RWPE2 (cell line): Measurements from ENCODE around the gene ZFP57.
A peak's percentile ranks its signal among the peaks of the same experiment; 100 is the strongest.

Experiments used
- ATAC-seq: fragments of 200-7000 bp; cut with Tn5 transposase; 3 replicates; pipeline ENCODE4 v1.9.1; 2021; ENCODE audit warnings: low read depth
- DNase-seq: peaks from one replicate; pipeline ENCODE4 v3.0.0-alpha.2; 2020; ENCODE audit warnings: low spot score
- H3K27ac ChIP-seq: fragments of 450-650 bp; 2 replicates; pipeline ENCODE4 v1.5.1; 2017; ENCODE audit warnings: mild to moderate bottlenecking; ENCODE audit not compliant: poor library complexity, severe bottlenecking
- H3K27me3 ChIP-seq: fragments of 250-450 bp; sonication (Bioruptor Pico); 2 replicates; pipeline ENCODE4 v1.5.1; 2021; ENCODE audit warnings: mild to moderate bottlenecking, moderate library complexity; ENCODE audit not compliant: insufficient read depth, poor library complexity, severe bottlenecking
- H3K36me3 ChIP-seq: fragments of 250-450 bp; sonication (Bioruptor Pico); 2 replicates; pipeline ENCODE4 v1.5.1; 2020; ENCODE audit warnings: low read depth, mild to moderate bottlenecking, moderate library complexity
- H3K4me1 ChIP-seq: fragments of 250-450 bp; sonication (Bioruptor Pico); 2 replicates; pipeline ENCODE4 v1.5.1; 2021; ENCODE audit warnings: mild to moderate bottlenecking, moderate library complexity; ENCODE audit not compliant: insufficient read depth, poor library complexity, severe bottlenecking
- H3K4me3 ChIP-seq: fragments of 250-450 bp; sonication (Bioruptor Pico); 2 replicates; pipeline ENCODE4 v1.5.1; 2021; ENCODE audit warnings: mild to moderate bottlenecking, moderate library complexity; ENCODE audit not compliant: severe bottlenecking
- H3K9me3 ChIP-seq: fragments of 250-450 bp; sonication (Bioruptor Pico); 2 replicates; pipeline ENCODE4 v1.5.1; 2021; ENCODE audit warnings: mild to moderate bottlenecking, moderate library complexity; ENCODE audit not compliant: severe bottlenecking
- TF ChIP-seq, protein P1 (sequence below): fragments of 450-650 bp; IDR thresholded peaks from one replicate; pipeline ENCODE4 v1.5.1; 2017; ENCODE audit warnings: mild to moderate bottlenecking, moderate library complexity; ENCODE audit not compliant: poor library complexity, severe bottlenecking

ZFP57 gene

GRCh38 chr6:29641430-29642148, 39.4 kb downstream of the ZFP57 start:
- Histone ChIP-seq H3K27ac (no peak overlapping the region), H3K4me1 (peaks cover 4% of the 10 kb centered on the region), H3K27me3 (no peaks in the 10 kb centered on the region), H3K9me3 (no peaks in the 10 kb centered on the region), H3K4me3 (no peak overlapping the region), H3K36me3 (no peaks in the 10 kb centered on the region)
- peak; percentile 38; the same call in 1 of the 3 replicates for ATAC-seq
- TF ChIP-seq, protein P1, sequence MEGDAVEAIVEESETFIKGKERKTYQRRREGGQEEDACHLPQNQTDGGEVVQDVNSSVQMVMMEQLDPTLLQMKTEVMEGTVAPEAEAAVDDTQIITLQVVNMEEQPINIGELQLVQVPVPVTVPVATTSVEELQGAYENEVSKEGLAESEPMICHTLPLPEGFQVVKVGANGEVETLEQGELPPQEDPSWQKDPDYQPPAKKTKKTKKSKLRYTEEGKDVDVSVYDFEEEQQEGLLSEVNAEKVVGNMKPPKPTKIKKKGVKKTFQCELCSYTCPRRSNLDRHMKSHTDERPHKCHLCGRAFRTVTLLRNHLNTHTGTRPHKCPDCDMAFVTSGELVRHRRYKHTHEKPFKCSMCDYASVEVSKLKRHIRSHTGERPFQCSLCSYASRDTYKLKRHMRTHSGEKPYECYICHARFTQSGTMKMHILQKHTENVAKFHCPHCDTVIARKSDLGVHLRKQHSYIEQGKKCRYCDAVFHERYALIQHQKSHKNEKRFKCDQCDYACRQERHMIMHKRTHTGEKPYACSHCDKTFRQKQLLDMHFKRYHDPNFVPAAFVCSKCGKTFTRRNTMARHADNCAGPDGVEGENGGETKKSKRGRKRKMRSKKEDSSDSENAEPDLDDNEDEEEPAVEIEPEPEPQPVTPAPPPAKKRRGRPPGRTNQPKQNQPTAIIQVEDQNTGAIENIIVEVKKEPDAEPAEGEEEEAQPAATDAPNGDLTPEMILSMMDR = no peak
- no peak for DNase-seq

DNA sequence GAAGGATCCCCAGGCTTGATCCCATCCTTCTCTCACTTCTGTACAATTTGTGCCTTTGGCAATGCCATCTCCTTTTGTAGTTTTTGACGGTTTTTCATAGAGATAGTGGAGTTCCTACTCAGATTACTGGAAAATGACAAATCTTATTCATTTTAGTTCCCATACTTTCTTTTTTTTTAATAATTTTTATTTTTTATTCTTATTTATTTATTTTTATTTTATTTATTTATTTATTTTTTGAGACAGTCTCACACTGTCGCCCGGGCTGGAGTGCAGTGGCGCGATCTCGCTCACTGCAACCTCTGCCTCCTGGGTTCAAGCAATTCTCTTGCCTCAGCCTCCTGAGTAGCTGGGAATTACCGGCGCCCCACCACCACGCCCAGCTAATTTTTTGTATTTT, 43.7 kb downstream of the ZFP57 start:
- Histone ChIP-seq H3K27ac (no peak overlapping the region), H3K4me3 (no peak overlapping the region), H3K9me3 (no peaks in the 10 kb centered on the region), H3K4me1 (peaks cover 4% of the 10 kb centered on the region), H3K27me3 (no peaks in the 10 kb centered on the region), H3K36me3 (no peaks in the 10 kb centered on the region)
- TF ChIP-seq, protein P1 = no peak
- ATAC-seq (no peak), DNase-seq (no peak)

DNA sequence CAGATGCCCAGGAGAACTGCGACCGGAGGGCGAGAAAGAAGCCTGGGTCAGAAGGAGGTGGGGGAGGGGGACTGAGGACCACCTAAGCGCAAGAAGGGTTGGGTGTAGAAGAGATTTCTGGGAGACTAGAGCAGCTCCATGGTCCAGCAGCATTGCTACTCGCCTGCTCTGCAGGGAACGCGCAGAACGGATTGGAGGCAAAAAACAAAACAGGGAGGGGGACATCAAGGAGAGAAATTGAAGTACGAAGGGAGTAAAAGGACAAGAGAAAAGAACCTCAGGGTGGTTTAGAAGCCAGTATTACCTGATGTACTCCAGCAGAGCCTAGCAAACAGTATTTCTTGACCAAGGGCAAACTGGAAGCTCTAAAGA, 47.4 kb downstream of the ZFP57 start:
- H3K4me1 ChIP-seq = peaks cover 3% of the 10 kb centered on the region
- ATAC-seq (peak; percentile 5), DNase-seq (no peak)
- H3K27ac ChIP-seq = peak overlapping the region; percentile 41
- H3K4me3 ChIP-seq = peak overlapping the region; percentile 44
- no peaks in the 10 kb centered on the region for H3K9me3 ChIP-seq
- TF ChIP-seq, protein P1 = no peak
- H3K36me3 ChIP-seq = no peaks in the 10 kb centered on the region
- no peaks in the 10 kb centered on the region for H3K27me3 ChIP-seq

DNA sequence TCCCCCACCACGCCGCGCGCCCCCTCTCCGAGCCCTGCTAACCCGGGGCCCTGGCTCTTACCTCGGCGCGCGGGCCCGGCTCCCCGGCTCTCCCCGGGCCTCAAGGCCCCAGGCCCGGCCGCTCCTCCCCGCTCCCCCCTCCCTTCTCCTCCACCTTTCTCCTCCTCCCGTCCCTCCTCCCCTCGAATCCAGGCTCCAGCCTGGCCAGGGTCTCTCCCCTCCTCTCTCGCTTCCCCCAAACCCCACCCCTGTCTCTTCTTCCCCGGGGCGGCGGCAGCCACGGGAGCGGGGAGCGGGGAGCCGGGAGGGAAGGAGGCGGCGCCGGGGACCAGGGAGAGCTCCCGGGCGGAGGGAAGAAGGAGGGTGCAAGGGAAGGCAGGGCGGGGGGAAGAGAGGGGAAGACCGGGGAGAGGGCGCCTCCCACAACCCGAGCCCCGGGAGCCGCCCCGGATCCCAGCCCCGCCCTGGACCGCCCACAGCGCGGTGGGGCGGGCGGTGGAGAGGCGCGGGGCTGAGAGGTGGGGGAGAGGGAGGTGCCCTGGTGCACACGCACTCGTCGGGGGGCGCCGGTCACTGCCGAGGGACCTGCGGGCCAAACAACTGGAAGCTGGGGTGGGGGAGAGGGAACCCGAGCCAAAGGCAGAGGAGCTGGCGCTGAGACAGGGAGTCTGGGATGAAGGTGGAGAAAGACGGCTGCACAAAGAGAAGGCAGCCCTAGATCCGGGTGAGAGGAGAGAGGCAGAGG, 48.0 kb downstream of the ZFP57 start, which contains the start of gene GABBR1:
Gene GABBR1 (minus strand): TSS at position 395 of the 745 bp plus-strand sequence. CDS start 798 bp downstream, outside the sequence.
- ATAC-seq = peak; percentile 83

More for the DNA sequence above, 48.0 kb downstream of the ZFP57 start, which contains the start of gene GABBR1:
- TF ChIP-seq, protein P1 = no peak
- peak; percentile 89 for DNase-seq
- H3K4me3 ChIP-seq = peak within 1 kb of the TSS; percentile 44
- H3K27ac ChIP-seq = peak within 1 kb of the TSS; percentile 41
- no peaks in the 10 kb centered on the region for H3K36me3 ChIP-seq
- peaks cover 3% of the 10 kb centered on the region for H3K4me1 ChIP-seq
- H3K27me3 ChIP-seq = no peaks in the 10 kb centered on the region
- H3K9me3 ChIP-seq = no peaks in the 10 kb centered on the region
